ENCODE data around the gene TSPY8.
"Not testable (repeated sequence)": the region's sequence is repeated elsewhere in the genome, so short reads cannot be mapped to it uniquely, and the experiment has no call there.

The TSPY8 gene
- long read RNA-seq = 0 reads

GRCh38 chrY:9357497-9357896, at the start of gene TSPY8:
Gene TSPY8 (plus strand): TSS chrY:9357797. CDS start chrY:9357843, 46 bp downstream.
- not testable (repeated sequence) for H3K4me3 ChIP-seq (replicated peaks; ENCODE audit: insufficient read depth, low read length); H3K27ac ChIP-seq (replicated peaks); DNase-seq (ENCODE audit: low read depth in 1 of 2, low spot score in 1 of 2); H3K27me3 ChIP-seq (ENCODE audit: insufficient read depth, poor library complexity, severe bottlenecking)

- no peak for DNase-seq (ENCODE audit: low read depth in 1 of 2, low spot score in 1 of 2)
- TF ChIP-seq CTCF (IDR thresholded peaks at IDR 0.05; ENCODE audit: insufficient read depth, low read length) (no peak), GABPA (IDR thresholded peaks at IDR 0.05; ENCODE audit: low read depth) (no peak), POLR2AphosphoS5 (IDR thresholded peaks at IDR 0.05; ENCODE audit: low read depth) (no peak), REST (IDR thresholded peaks at IDR 0.05; ENCODE audit: insufficient replicate concordance, low read depth) (no peak), SPI1 (IDR thresholded peaks at IDR 0.05; ENCODE audit: borderline replicate concordance, low read depth) (no peak)
- Histone ChIP-seq H3K27ac (replicated peaks) (no peak overlapping the region), H3K4me3 (replicated peaks; ENCODE audit: insufficient read depth, low read length) (no peak overlapping the region), H3K27me3 (ENCODE audit: insufficient read depth, poor library complexity, severe bottlenecking) (no peaks in the 10 kb centered on the region)
Observed at GRCh38 chrY:9320996-9321395, 36.6 kb upstream of the TSPY8 start.

GRCh38 chrY:9337164-9337563, 20.4 kb upstream of the TSPY8 start, which contains the start of gene TSPY4:
Gene TSPY4 (plus strand): TSS chrY:9337464. CDS start chrY:9337510, 46 bp downstream.
- not testable (repeated sequence) for DNase-seq (ENCODE audit: low read depth in 1 of 2, low spot score in 1 of 2); H3K27ac ChIP-seq (replicated peaks)

GRCh38 chrY:9396527-9396926, 38.9 kb downstream of the TSPY8 start:
- DNase-seq (ENCODE audit: low read depth in 1 of 2, low spot score in 1 of 2); H3K27me3 ChIP-seq (ENCODE audit: insufficient read depth, poor library complexity, severe bottlenecking); H3K4me3 ChIP-seq (replicated peaks; ENCODE audit: insufficient read depth, low read length); H3K27ac ChIP-seq (replicated peaks): not testable (repeated sequence)

More at GRCh38 chrY:9337164-9337563, 20.4 kb upstream of the TSPY8 start, which contains the start of gene TSPY4:
- not testable (repeated sequence) for H3K27me3 ChIP-seq (ENCODE audit: insufficient read depth, poor library complexity, severe bottlenecking); H3K4me3 ChIP-seq (replicated peaks; ENCODE audit: insufficient read depth, low read length)

GRCh38 chrY:9398121-9398520, 40.5 kb downstream of the TSPY8 start, which contains the start of gene TSPY3:
Gene TSPY3 (plus strand): TSS chrY:9398421. CDS start chrY:9398467, 46 bp downstream.
- not testable (repeated sequence) for DNase-seq (ENCODE audit: low read depth in 1 of 2, low spot score in 1 of 2); H3K4me3 ChIP-seq (replicated peaks; ENCODE audit: insufficient read depth, low read length); H3K27ac ChIP-seq (replicated peaks); H3K27me3 ChIP-seq (ENCODE audit: insufficient read depth, poor library complexity, severe bottlenecking)
